NCI-H82 treated with DMSO at 0.1 percent for 48 hours (cell line): ENCODE data around the gene CISD2.
"Not testable (repeated sequence)": the region's sequence is repeated elsewhere in the genome, so short reads cannot be mapped to it uniquely, and the experiment has no call there.

Experiments
- DNase-seq: peaks from one replicate; lab custom pipeline; 2025; ENCODE audit not compliant: unreplicated experiment; lab: John Stamatoyannopoulos, UW

CISD2 gene

GRCh38 chr4:102868781-102869568 is at the start of gene CISD2:
TSS of gene CISD2 (plus strand) at chr4:102868992. CDS start at chr4:102869085, 93 bp downstream.
- peak; percentile 73 for DNase-seq

- DNase-seq, result not testable (repeated sequence)
Measured at GRCh38 chr4:102819100-102819499, 49.7 kb upstream of the CISD2 start.

- DNase-seq, result no peak
Measured at GRCh38 chr4:102819588-102820365, 49.0 kb upstream of the CISD2 start.

GRCh38 chr4:102823464-102823863 is 45.3 kb upstream of the CISD2 start:
- DNase-seq, result no peak

GRCh38 chr4:102823897-102824296 is 44.9 kb upstream of the CISD2 start:
- DNase-seq, result no peak

GRCh38 chr4:102824398-102824797 is 44.4 kb upstream of the CISD2 start:
- no peak for DNase-seq

GRCh38 chr4:102825261-102826091 is 43.3 kb upstream of the CISD2 start:
- DNase-seq, result no peak

- no peak for DNase-seq
Measured at GRCh38 chr4:102826105-102826889, 42.5 kb upstream of the CISD2 start.

GRCh38 chr4:102826890-102827673 is 41.7 kb upstream of the CISD2 start, which contains the start of gene UBE2D3:
TSS of gene UBE2D3 (minus strand) at chr4:102827551. CDS start at chr4:102826508, 1,043 bp downstream.
- DNase-seq, result peak; percentile 80

GRCh38 chr4:102827674-102828496 is 40.9 kb upstream of the CISD2 start:
- DNase-seq, result peak; percentile 95

- no peak for DNase-seq
Measured at GRCh38 chr4:102828497-102828808, 40.3 kb upstream of the CISD2 start.

GRCh38 chr4:102829803-102830202 is 39.0 kb upstream of the CISD2 start:
- DNase-seq, result no peak

- no peak for DNase-seq
Measured at GRCh38 chr4:102832105-102832504, 36.7 kb upstream of the CISD2 start.

GRCh38 chr4:102832667-102833066 is 36.1 kb upstream of the CISD2 start:
- DNase-seq, result no peak

GRCh38 chr4:102836596-102836995 is 32.2 kb upstream of the CISD2 start:
- no peak for DNase-seq

- no peak for DNase-seq
Measured at GRCh38 chr4:102842367-102842766, 26.4 kb upstream of the CISD2 start.

- no peak for DNase-seq
Measured at GRCh38 chr4:102843273-102843672, 25.5 kb upstream of the CISD2 start.

- no peak for DNase-seq
Measured at GRCh38 chr4:102843938-102844337, 24.9 kb upstream of the CISD2 start.

GRCh38 chr4:102847687-102848086 is 21.1 kb upstream of the CISD2 start:
- DNase-seq, result no peak
